IMR-90 (cell line): Measurements from ENCODE around the gene CTIF. TPM values are rescaled to one million over a fixed set of nuclear protein-coding genes. Genes with fewer than 3 reads are reported as not detected.

Experiments
- ATAC-seq: fragments of 200-7000 bp; cut with Tn5 transposase; 2 replicates; pipeline ENCODE4 v1.9.1; 2020; ENCODE audit warnings: low read depth, mild to moderate bottlenecking, moderate library complexity
- BruUV-seq: library from RNA; stranded (reverse); fragments of 400-500 nt; replicated peaks from 2 replicates; lab custom pipeline; 2021; lab: Mats Ljungman, UMichigan
- CTCF ChIA-PET: fragments of 300-600 bp; formaldehyde crosslinking; extraction: SDS; loops from one replicate; lab custom pipeline; 2021; ENCODE audit warnings: antibody characterized with exemption; lab: Yijun Ruan, JAX
- POLR2A ChIA-PET: fragments of 300-600 bp; sonication (Branson Sonifier 250); formaldehyde crosslinking; loops from one replicate; lab custom pipeline; 2022; ENCODE audit warnings: antibody characterized with exemption; ENCODE audit not compliant: unreplicated experiment; lab: Charles Lee
- DNase-seq: peaks from one replicate; pipeline ENCODE4 v3.0.0; 2013
- H2AFZ ChIP-seq: replicated peaks from 2 replicates; pipeline ENCODE3; 2013; ENCODE audit warnings: low read length, mild to moderate bottlenecking; ENCODE audit not compliant: poor library complexity
- H2AK5ac ChIP-seq: 2 replicates; pipeline ENCODE4 v1.6.1; 2013; ENCODE audit warnings: low read depth, low read length, inconsistent platforms
- H2AK9ac ChIP-seq: replicated peaks from 2 replicates; pipeline ENCODE3; 2013; ENCODE audit warnings: mild to moderate bottlenecking, low read depth, low read length, moderate library complexity; ENCODE audit not compliant: poor library complexity
- H2BK120ac ChIP-seq: 2 replicates; pipeline ENCODE4 v1.6.1; 2013; ENCODE audit warnings: low read depth, low read length, inconsistent platforms
- H2BK15ac ChIP-seq: 3 replicates; pipeline ENCODE4 v1.6.1; 2013; ENCODE audit warnings: low read depth, low read length, inconsistent platforms
- H2BK20ac ChIP-seq: 2 replicates; pipeline ENCODE4 v1.6.1; 2013; ENCODE audit warnings: low read depth, mild to moderate bottlenecking, inconsistent platforms, low read length, moderate library complexity
- H2BK5ac ChIP-seq: 2 replicates; pipeline ENCODE4 v1.6.1; 2013; ENCODE audit warnings: mild to moderate bottlenecking, low read depth, low read length, inconsistent platforms; ENCODE audit not compliant: poor library complexity, severe bottlenecking
- H3K14ac ChIP-seq: replicated peaks from 2 replicates; pipeline ENCODE4 v1.6.1; 2013; ENCODE audit warnings: low read depth, low read length, inconsistent platforms
- H3K18ac ChIP-seq: 2 replicates; pipeline ENCODE4 v1.6.1; 2013; ENCODE audit warnings: low read depth, low read length, control low read depth
- H3K23ac ChIP-seq: 2 replicates; pipeline ENCODE4 v1.6.1; 2013; ENCODE audit warnings: low read depth, low read length, inconsistent platforms
- H3K27ac ChIP-seq: 2 replicates; pipeline ENCODE4 v1.5.1; 2013; ENCODE audit warnings: mild to moderate bottlenecking, control low read depth, low read length; ENCODE audit not compliant: insufficient read depth
- H3K27me3 ChIP-seq: 2 replicates; pipeline ENCODE4 v1.6.1; 2013; ENCODE audit warnings: low read length; ENCODE audit not compliant: control insufficient read depth, insufficient read depth
- H3K36me3 ChIP-seq: 2 replicates; pipeline ENCODE4 v1.6.1; 2013; ENCODE audit warnings: low read length, mixed read lengths; ENCODE audit not compliant: control insufficient read depth, insufficient read depth
- H3K4ac ChIP-seq: 2 replicates; pipeline ENCODE4 v1.6.1; 2013; ENCODE audit warnings: low read depth, low read length, inconsistent platforms
- H3K4me1 ChIP-seq: 2 replicates; pipeline ENCODE4 v1.6.1; 2013; ENCODE audit warnings: low read length, mixed read lengths; ENCODE audit not compliant: control insufficient read depth, insufficient read depth
- H3K4me2 ChIP-seq: 2 replicates; pipeline ENCODE4 v1.6.1; 2013; ENCODE audit warnings: low read depth, mild to moderate bottlenecking, control low read depth, low read length, moderate library complexity
- H3K4me3 ChIP-seq: 2 replicates; pipeline ENCODE4 v1.5.1; 2013; ENCODE audit warnings: low read depth, mild to moderate bottlenecking, control low read depth, low read length, moderate library complexity; ENCODE audit not compliant: insufficient read depth
- H3K56ac ChIP-seq: 2 replicates; pipeline ENCODE4 v1.6.1; 2013; ENCODE audit warnings: low read length, inconsistent platforms; ENCODE audit not compliant: insufficient read depth; ENCODE audit errors: extremely low read depth
- H3K79me1 ChIP-seq, 2 experiments: 2 replicates each; pipeline ENCODE4 v1.6.1; 2013; ENCODE audit warnings: low read length in 2 of 2, inconsistent platforms in 1 of 2, low read depth in 1 of 2
- H3K9ac ChIP-seq: 2 replicates; pipeline ENCODE4 v1.6.1; 2013; ENCODE audit warnings: low read depth, low read length, control low read depth
- H3K9me1 ChIP-seq: 2 replicates; pipeline ENCODE4 v1.6.1; 2013; ENCODE audit warnings: low read length, inconsistent platforms; ENCODE audit not compliant: insufficient read depth
- H3K9me3 ChIP-seq: 2 replicates; pipeline ENCODE4 v1.6.1; 2013; ENCODE audit warnings: low read length; ENCODE audit not compliant: control insufficient read depth, insufficient read depth
- H4K20me1 ChIP-seq: 2 replicates; pipeline ENCODE4 v1.6.1; 2013; ENCODE audit warnings: low read length, inconsistent platforms; ENCODE audit not compliant: insufficient read depth
- H4K5ac ChIP-seq: 2 replicates; pipeline ENCODE4 v1.6.1; 2013; ENCODE audit warnings: mild to moderate bottlenecking, low read depth, low read length, control low read depth
- H4K8ac ChIP-seq, 2 experiments: 2 replicates each; pipeline ENCODE4 v1.6.1; 2013; ENCODE audit warnings: low read depth in 2 of 2, low read length in 2 of 2, control low read depth in 1 of 2, inconsistent platforms in 1 of 2
- H4K91ac ChIP-seq: 2 replicates; pipeline ENCODE4 v1.6.1; 2013; ENCODE audit warnings: low read depth, low read length, inconsistent platforms; ENCODE audit not compliant: insufficient read depth
- BHLHE40 ChIP-seq: fragments of 150-350 bp; IDR thresholded peaks from 2 replicates; pipeline ENCODE4 v1.6.1; 2016; ENCODE audit warnings: mild to moderate bottlenecking, low read depth, low read length
- CEBPB ChIP-seq: IDR thresholded peaks from 2 replicates; pipeline ENCODE4 v1.6.1; 2012; ENCODE audit warnings: low read depth, low read length, improper control_type of control experiment
- CHD1 ChIP-seq: IDR thresholded peaks from 2 replicates; pipeline ENCODE4 v1.6.1; 2012; ENCODE audit warnings: low read depth, low read length, improper control_type of control experiment
- FOS ChIP-seq: fragments of 150-350 bp; IDR thresholded peaks from 2 replicates; pipeline ENCODE4 v1.6.1; 2016; ENCODE audit warnings: low read depth, low read length
- MAFK ChIP-seq: IDR thresholded peaks from 2 replicates; pipeline ENCODE4 v1.6.1; 2012; ENCODE audit warnings: low read depth, low read length, improper control_type of control experiment
- MAZ ChIP-seq: IDR thresholded peaks from 2 replicates; pipeline ENCODE4 v1.6.1; 2012; ENCODE audit warnings: low read depth, mild to moderate bottlenecking, low read length, improper control_type of control experiment, moderate library complexity, borderline replicate concordance
- MXI1 ChIP-seq: IDR thresholded peaks from 2 replicates; pipeline ENCODE4 v1.6.1; 2012; ENCODE audit warnings: low read depth, mild to moderate bottlenecking, low read length, moderate library complexity, borderline replicate concordance
- NFE2L2 ChIP-seq: fragments of 150-350 bp; IDR thresholded peaks from 2 replicates; pipeline ENCODE4 v1.6.1; 2016; ENCODE audit warnings: low read depth, mild to moderate bottlenecking, low read length
- POLR2A ChIP-seq: IDR thresholded peaks from 2 replicates; pipeline ENCODE4 v1.6.1; 2012; ENCODE audit warnings: mild to moderate bottlenecking, low read depth, low read length
- RAD21 ChIP-seq: IDR thresholded peaks from 2 replicates; pipeline ENCODE4 v1.6.1; 2012; ENCODE audit warnings: low read length, improper control_type of control experiment
- RCOR1 ChIP-seq: IDR thresholded peaks from 2 replicates; pipeline ENCODE4 v1.6.1; 2012; ENCODE audit warnings: mild to moderate bottlenecking, low read length, improper control_type of control experiment; ENCODE audit not compliant: insufficient replicate concordance
- RFX5 ChIP-seq: IDR thresholded peaks from 2 replicates; pipeline ENCODE4 v1.8.0; 2012; ENCODE audit warnings: low read depth, mild to moderate bottlenecking, low read length, moderate library complexity
- SMC3 ChIP-seq: fragments of 150-350 bp; IDR thresholded peaks from 2 replicates; pipeline ENCODE4 v1.6.1; 2016; ENCODE audit warnings: low read depth, mild to moderate bottlenecking, antibody characterized with exemption, low read length, moderate library complexity
- WGBS, 2 experiments: methylation state at CpG; one replicate each; pipeline versions ENCODE4 v1.1.5 to v1.1.7; 2013; ENCODE audit warnings: missing lambda C conversion rate in 2 of 2; ENCODE audit not compliant: insufficient read length in 1 of 2; ENCODE audit errors: extremely low coverage in 2 of 2; 5-methylcytosine and 5-hydroxymethylcytosine counted together
- dilution Hi-C: fragments of 300-500 bp; cut with HindIII; formaldehyde crosslinking; loops from one replicate; pipeline ENCODE4 v1.14.3; 2018; ENCODE audit warnings: low sequenced_read_pairs; ENCODE audit not compliant: unreplicated experiment
- in situ Hi-C: fragments of 300-500 bp; cut with MboI; formaldehyde crosslinking; loops from 3 replicates; pipeline ENCODE4 v1.14.3; 2019; ENCODE audit warnings: low sequenced_read_pairs, inconsistent platforms, mixed read lengths
- intact Hi-C: fragments of 100-400 bp; cut with micrococcal nuclease; formaldehyde crosslinking; loops from 2 replicates; pipeline ENCODE4 v1.10.0; 2022
- polyA plus RNA-seq, 3 experiments: library from polyadenylated mRNA; depleted of rRNA; stranded (reverse); fragments of >200 nt; gene quantifications; 2 replicates each; pipeline ENCODE4 v1.2.3, GENCODE V29; 2012; ENCODE audit warnings: low replicate concordance in 1 of 3
- total RNA-seq: library from RNA; depleted of rRNA; stranded (reverse); fragments of >200 nt; gene quantifications from 2 replicates; pipeline ENCODE4 v1.2.3, GENCODE V29; 2012
- TF ChIP-seq, protein P1 (sequence below): fragments of 150-350 bp; IDR thresholded peaks from 2 replicates; pipeline ENCODE4 v1.6.1; 2016; ENCODE audit warnings: low read depth, mild to moderate bottlenecking, low read length, moderate library complexity, borderline replicate concordance
- TF ChIP-seq, protein P2 (sequence below): conservative IDR thresholded peaks from 2 replicates; pipeline ENCODE4 v1.5.1; 2012; ENCODE audit warnings: mild to moderate bottlenecking, low read depth, low read length, improper control_type of control experiment
- TF ChIP-seq, protein P3 (sequence below): fragments of 150-350 bp; IDR thresholded peaks from 2 replicates; pipeline ENCODE4 v1.6.1; 2017; ENCODE audit warnings: mild to moderate bottlenecking, antibody characterized with exemption, low read length, low read depth

Gene CTIF
- total and polyA plus RNA-seq, 2 of the 4 experiments (the other 2 are of a cell fraction), result 25.1 to 57.0 TPM

DNA sequence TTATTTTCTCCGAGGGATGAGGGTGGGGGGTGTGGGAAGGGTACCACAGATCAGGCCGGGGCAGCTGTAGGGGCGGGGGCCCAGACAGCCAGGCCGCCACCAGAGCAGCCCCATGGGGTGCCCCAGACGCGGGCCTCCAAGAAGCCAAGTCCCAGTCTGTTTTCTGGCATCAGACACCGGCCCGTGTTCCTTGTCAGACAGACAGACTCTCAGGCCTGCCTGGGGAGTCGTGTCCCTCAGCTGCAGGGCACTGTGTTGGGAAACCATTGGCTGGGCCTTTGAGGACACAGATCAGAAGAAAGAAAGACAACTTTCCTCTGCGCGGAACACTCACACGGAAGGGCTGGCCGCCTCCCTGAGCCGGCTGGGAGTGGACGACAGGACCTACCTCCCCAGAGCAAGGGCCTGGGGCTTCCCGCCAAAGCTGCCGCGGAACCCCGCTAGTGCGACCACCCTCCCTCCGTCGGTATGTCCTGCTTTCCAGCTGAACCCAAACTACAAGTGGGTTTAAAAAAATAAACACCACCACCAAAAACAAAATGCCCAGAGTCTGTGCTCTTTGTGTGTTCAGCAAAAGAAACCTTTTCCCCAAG lies 323.9 kb downstream of the CTIF start:
- H2AK5ac ChIP-seq, result no peak overlapping the region
- peaks cover 4% of the 10 kb centered on the region for H3K9me3 ChIP-seq
- H3K79me1 ChIP-seq, result peaks cover 4 to 26% of the 10 kb centered on the region in 2 experiments; a peak in 3 of 4 replicates
- POLR2A ChIA-PET, result no interaction called here
- H3K18ac ChIP-seq, result no peak overlapping the region
- H2AFZ ChIP-seq, result no peak overlapping the region
- H3K56ac ChIP-seq, result no peak overlapping the region; the same call in 1 of the 2 replicates
- no peak overlapping the region for H2BK5ac ChIP-seq
- no peak overlapping the region for H3K9ac ChIP-seq
- H3K27ac ChIP-seq, result no peak overlapping the region
- peaks cover 34% of the 10 kb centered on the region; the same call in 1 of the 2 replicates for H3K36me3 ChIP-seq
- peaks cover 6% of the 10 kb centered on the region; the same call in 1 of the 2 replicates for H3K4me1 ChIP-seq
- BruUV-seq, result TSS peak; percentile 42
- in situ Hi-C loops, result no loop called here
- H3K4me2 ChIP-seq, result no peak overlapping the region
- H3K4ac ChIP-seq, result no peak overlapping the region
- no peak overlapping the region for H2BK20ac ChIP-seq
- H3K23ac ChIP-seq, result no peak overlapping the region
- dilution Hi-C loops, result no loop called here
- ATAC-seq, result no peak
- peaks cover 3% of the 10 kb centered on the region; the same call in 1 of the 2 replicates for H4K20me1 ChIP-seq
- 0 out of 4 replicates have a peak overlapping the region, but pooled peaks of 1 of the 2 experiments have one; percentile 57 for H4K8ac ChIP-seq
- intact Hi-C loops, result no loop called here
- H2BK120ac ChIP-seq, result no peak overlapping the region
- DNase-seq, result no peak
- no peak for TF ChIP-seq RCOR1
- TF ChIP-seq MAFK, result no peak
- TF ChIP-seq FOS, result no peak
- no peak for TF ChIP-seq RAD21
- TF ChIP-seq MAZ, result no peak
- TF ChIP-seq, protein P1, sequence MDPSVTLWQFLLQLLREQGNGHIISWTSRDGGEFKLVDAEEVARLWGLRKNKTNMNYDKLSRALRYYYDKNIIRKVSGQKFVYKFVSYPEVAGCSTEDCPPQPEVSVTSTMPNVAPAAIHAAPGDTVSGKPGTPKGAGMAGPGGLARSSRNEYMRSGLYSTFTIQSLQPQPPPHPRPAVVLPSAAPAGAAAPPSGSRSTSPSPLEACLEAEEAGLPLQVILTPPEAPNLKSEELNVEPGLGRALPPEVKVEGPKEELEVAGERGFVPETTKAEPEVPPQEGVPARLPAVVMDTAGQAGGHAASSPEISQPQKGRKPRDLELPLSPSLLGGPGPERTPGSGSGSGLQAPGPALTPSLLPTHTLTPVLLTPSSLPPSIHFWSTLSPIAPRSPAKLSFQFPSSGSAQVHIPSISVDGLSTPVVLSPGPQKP, result no peak
- no peak for TF ChIP-seq POLR2A
- no peak for TF ChIP-seq BHLHE40
- TF ChIP-seq, protein P2, sequence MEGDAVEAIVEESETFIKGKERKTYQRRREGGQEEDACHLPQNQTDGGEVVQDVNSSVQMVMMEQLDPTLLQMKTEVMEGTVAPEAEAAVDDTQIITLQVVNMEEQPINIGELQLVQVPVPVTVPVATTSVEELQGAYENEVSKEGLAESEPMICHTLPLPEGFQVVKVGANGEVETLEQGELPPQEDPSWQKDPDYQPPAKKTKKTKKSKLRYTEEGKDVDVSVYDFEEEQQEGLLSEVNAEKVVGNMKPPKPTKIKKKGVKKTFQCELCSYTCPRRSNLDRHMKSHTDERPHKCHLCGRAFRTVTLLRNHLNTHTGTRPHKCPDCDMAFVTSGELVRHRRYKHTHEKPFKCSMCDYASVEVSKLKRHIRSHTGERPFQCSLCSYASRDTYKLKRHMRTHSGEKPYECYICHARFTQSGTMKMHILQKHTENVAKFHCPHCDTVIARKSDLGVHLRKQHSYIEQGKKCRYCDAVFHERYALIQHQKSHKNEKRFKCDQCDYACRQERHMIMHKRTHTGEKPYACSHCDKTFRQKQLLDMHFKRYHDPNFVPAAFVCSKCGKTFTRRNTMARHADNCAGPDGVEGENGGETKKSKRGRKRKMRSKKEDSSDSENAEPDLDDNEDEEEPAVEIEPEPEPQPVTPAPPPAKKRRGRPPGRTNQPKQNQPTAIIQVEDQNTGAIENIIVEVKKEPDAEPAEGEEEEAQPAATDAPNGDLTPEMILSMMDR, result no peak
- TF ChIP-seq RFX5, result no peak
- no peak for TF ChIP-seq CEBPB
- TF ChIP-seq, protein P3, sequence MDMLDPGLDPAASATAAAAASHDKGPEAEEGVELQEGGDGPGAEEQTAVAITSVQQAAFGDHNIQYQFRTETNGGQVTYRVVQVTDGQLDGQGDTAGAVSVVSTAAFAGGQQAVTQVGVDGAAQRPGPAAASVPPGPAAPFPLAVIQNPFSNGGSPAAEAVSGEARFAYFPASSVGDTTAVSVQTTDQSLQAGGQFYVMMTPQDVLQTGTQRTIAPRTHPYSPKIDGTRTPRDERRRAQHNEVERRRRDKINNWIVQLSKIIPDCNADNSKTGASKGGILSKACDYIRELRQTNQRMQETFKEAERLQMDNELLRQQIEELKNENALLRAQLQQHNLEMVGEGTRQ, result no peak
- no peak for TF ChIP-seq SMC3
- no peak for TF ChIP-seq NFE2L2
- no peak for TF ChIP-seq MXI1
- TF ChIP-seq CHD1, result no peak
- H4K5ac ChIP-seq, result no peak overlapping the region
- 0 out of 2 replicates have a peak, but pooled peaks cover 4% of the 10 kb centered on the region for H3K9me1 ChIP-seq
- CTCF ChIA-PET, result no interaction called here
- 50% methylated on average over 10 of the region's 22 CpGs; no CpG with 5 or more reads in 1 of the 2 experiments for WGBS, 2 experiments
- no peak overlapping the region for H3K4me3 ChIP-seq
- H3K27me3 ChIP-seq, result no peaks in the 10 kb centered on the region
- H4K91ac ChIP-seq, result no peak overlapping the region
- no peak overlapping the region for H2AK9ac ChIP-seq
- no peak overlapping the region for H2BK15ac ChIP-seq
- H3K14ac ChIP-seq, result peak overlapping the region; percentile 45
